HG03066 (cell line): ENCODE results near the gene AHDC1.

Experiments used
- ATAC-seq: cut with Tn5 transposase; IDR thresholded peaks from one replicate; pipeline ENCODE4 v1.9.1; 2021; ENCODE audit warnings: low read depth; ENCODE audit not compliant: unreplicated experiment

AHDC1 gene

DNA sequence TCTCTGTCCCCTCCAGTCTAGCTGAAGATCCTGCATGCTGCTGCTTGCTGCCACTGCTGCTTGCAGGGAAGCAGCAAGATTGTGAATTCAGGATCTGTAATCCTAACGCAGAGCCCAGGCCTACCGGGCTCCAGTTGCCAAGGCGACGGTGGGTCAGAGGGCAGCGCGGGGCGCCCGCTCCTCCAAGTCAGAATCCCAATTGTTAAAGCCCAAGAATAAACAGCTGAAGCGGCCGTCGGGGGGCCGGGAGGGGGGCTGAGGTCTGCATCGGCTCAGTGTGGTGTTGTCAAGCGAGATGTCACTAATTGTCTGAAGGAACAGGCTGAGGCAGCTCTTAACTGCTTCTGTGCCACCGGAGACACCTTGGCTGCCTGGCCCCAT, 36.8 kb downstream of the AHDC1 start:
- no peak for ATAC-seq

DNA sequence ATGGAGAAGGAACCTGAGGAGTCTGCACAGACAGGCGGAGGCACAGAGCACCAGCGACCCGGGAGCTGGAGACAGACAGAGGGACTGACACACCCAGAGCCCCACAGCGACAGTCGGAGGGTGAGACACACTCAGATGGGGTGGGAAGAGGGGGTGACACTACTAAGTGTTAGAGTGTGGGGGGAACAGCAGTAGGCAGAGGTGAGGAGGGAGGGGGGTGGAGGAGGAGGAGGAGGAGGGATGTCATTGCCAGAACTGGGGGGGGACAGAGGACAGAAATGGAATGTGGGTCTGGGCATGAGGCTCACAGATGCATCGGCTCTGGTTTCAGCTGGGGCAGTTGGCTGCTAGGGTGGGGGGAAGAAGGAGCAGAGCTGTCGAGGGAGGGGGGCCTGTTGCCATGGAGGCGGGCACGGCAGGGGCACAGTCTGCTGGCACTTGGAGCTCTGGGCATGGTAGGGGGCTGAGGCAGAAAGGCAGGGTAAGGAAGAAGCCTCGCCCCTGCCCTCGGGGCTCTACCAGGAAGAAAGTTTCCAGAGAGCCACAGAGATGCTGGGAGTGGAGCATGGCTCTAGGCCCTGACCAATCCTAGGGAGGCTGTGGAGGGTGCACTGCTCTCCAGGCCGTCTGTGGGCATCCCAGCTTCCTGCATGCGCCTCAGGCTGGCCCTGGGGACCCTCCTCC, 37.3 kb downstream of the AHDC1 start:
- ATAC-seq, result no peak

DNA sequence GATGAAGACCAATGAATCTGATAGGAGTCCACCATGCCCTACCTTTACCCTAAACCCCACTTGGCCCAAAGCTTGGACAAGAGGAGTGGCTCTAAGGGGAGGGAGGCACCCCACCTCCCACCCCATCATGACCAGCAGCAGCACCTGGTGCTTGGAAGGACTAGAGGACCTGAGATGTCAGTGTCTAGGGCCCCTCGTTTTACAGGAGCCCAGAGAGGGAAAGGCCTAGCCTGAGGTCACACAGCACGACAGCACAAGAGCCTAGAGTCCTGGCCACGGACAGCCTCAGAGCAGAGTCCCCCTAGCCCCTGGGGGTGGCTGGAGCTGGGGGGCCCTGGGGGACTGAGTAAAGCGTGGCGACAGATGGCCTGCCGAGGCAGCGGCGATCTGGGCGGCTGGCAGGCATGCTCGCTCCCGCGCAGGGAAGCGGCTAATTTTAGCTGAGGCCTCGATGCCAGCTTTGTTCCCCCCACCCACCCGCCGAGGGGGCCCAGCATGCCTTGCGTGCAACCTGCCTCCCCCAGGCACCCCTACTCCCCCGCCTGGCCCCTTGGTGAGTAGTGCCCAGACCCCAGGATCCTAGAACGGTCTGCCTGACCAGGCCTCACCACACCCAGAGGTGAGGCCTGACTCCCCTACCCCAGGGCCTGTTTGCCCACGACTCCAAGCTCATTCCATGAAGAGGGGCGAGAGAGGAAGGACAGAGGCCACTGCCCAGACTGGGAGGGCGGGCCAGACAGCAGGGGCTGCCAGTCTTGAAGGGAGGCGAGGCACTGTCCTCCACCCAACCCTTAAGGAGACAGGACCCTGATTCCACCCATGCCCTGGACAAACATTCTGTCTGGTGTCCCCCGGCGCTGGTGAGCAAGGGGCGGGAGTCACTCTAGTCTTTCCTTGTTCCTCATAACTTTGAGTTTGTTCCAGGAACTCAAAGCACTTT, 39.0 kb downstream of the AHDC1 start:
- ATAC-seq, result no peak

DNA sequence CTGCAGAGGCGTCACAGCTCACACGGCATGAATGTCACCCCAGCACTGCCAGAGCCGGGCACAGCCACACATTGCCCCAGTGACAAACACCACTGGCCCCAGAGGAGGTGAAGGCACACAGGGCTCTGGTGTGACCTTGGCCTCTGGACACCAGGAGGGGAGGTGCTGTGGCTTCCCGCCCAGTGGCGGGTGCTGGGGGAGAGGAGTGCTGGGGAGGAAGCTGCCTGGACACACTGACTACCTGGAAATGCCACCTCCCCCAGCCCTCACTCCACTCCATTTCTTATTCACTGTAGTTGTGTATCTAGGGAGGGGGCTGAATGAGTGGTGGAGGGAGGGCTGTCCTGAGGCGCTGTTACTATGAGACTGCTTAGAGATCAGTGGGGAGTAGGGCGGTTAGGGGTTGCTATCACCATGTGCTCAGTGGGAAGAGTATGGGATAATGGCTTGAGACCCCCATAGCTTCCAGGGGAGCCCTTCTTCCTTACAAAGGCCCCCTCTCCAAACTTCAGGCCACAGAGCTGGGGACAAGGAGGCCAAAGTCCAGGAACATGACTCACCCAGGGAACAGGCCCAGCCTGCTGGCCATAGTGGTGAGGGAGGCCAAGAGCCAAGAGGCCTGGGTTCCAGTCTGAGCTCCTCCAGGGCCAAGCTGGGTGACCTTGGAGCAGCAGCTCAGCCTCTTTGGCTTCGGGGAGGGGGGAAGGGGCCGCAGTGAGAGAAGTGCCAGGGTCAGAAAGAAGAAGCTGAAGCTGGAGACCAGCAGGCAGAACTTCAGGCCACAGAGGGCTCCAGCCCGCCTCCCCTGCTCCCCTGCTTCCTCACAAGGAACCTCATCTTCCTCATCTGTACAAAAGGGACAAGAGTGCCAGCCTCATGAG, 40.1 kb downstream of the AHDC1 start:
- no peak for ATAC-seq

DNA sequence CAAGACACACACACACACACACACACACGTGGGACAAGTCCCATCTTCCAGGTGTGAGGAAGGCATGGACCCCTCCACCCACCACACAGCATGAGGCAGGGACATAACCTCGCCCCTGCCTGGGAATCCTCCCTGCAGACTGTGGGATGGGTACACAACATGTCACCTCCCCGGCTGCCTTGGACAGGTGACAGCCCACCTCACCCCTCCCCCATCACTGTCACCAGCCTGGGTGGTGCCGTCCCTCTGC, 40.7 kb downstream of the AHDC1 start:
- ATAC-seq, result no peak

DNA sequence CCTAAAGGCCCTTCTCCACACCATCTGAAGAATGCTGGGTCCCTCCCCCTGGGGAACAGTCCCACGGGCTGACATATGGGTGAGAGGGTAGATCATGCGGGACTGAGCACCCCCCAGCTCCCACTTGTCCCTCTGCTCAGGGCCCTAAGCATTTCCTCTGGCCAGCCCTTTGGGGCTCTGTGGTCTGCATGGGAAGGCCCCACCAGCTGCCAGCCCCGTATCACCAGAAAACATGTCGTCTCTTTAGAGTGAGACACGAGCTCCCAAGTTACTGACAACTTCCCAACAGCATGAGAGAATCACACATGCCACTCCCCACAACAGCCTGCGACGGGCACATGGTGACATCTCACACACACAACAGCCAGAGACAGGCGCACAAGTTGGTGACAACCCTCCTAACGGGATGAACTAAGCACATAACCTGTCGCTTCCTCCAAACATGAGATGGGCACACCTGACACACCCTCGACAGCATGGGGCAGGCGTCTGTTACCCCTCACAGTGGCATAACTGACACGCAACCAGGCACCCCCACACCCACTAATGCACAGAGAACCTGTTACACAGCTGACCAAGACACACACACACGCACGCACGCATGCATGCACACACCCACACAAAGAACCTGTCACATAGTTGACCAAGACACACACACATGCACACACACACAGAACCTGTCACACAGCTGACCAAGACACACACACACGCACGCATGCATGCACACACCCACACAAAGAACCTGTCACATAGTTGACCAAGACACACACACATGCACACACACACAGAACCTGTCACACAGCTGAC, 41.2 kb downstream of the AHDC1 start:
- no peak for ATAC-seq

DNA sequence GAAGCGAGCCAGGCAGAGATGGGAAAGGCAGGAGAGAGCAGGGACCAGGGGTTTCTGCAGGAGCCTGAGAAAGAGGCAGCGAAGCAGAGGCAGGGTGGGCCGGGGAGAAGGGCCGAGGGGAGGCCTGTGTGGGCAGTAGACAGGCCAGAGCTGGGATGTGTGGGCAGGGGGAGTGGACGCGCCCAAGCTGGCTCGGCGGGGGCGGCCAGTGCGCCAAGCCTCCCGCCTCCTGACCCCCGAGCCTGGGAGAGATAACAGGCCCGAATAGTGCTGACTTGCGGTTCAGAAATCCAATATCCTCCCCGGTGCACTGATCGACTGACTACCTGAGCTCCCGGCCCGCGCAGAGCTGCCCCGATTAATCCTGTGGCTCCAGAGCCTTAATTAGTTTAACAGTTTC, 41.9 kb downstream of the AHDC1 start:
- ATAC-seq, result no peak

DNA sequence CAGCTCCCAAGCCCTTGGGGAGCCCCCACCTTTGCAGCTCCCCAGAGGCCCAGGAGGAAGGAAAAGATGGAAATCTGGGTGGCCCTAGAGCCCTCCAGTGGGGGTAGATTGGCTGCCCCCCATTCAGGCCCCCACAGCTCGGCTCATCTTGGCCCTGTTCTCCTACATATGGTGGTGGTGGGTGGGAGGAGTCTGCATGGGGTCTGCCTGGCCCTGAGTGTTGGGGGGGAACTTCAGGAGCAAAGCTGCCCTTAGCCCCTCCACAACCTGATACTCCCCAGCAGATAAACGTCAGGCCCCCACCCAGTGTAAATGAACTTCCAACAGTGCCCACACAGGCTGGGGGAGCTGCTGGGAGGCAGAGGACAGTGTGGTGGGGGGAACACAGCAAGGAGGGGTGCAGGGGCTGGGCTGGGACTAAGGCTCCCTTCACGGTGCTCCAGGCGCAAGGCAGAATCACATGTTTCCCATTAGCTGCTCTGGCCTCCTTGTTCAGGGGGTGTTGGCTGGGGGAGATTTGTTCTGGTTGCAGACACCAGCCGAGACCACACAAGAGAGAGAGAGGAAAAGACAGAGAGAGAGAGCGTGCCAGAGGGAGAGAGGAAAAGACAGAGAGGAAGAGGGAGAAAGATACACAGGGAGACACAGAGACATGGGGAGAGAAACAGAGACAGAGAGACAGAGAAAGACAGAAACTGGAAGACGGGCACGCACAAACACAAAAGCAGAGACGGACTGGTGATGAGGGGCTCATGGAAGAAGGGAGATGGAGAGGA, 42.6 kb downstream of the AHDC1 start:
- ATAC-seq, result no peak

DNA sequence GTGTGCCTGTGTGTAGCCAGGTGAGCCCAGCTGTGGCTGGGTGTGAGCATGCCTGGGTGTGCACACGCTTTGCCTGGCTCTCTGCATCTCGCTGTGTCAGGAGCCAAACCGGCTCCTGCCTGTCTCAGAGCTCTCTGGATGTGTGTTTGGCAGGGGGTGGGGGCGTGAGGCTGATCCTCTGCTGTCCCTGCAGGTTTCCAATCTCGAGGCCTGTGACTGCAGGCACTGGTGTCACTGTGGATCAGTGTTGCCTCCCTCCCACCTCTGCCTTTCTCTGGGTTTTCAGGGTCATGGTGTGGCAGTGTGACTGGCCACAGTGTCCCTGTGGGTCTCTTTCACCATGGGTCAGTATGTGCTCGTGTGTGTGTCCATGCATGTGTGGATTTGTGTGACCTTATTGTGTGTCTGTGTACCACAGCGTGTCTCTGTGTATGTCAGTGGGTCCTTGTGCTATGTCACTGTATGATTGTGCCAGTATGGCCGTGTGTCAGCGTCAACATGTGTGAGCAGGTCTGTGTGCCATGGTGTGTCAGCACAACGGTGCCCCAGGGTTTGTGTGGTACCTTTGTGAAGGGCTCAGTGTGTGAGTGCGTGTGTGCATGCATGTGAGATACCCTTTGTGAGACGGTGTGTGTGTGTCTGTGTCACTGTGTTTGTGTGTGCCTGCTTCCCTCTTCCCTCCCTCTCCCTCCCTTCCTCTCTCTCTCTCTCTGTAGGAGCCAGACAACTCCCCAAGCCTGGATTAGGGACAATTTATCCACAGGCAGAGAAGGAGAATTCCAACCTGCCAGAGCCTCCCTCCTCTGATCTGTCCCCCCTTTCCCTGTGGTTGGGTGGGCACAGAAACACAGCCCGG, 43.4 kb downstream of the AHDC1 start:
- no peak for ATAC-seq

DNA sequence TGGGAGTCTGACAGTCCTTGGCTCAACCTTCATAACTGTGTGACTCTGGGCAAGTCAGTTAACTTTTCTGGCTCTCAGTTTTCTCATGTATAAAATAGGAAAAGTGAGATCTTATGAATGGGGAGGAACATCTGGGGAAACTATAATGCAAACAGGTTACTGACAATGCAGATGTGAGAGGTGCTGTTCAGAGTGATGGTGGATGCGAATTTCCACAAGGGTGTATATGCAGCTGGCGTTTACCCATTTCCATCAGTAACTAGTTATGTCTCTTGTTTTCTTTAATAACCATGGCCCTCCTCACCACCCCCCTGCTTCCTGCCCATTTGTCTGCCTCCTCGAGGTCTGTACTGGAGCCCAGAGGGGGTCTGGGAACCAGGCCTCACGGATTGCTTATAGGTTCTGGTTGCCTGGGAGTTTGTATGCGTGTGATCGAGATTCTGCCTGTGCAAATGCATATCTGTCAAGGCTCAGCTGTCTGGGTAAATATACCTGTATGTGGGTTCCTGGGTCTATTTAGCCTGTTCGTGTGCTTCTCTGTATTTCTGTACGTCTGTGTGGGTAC, 44.4 kb downstream of the AHDC1 start:
- no peak for ATAC-seq

DNA sequence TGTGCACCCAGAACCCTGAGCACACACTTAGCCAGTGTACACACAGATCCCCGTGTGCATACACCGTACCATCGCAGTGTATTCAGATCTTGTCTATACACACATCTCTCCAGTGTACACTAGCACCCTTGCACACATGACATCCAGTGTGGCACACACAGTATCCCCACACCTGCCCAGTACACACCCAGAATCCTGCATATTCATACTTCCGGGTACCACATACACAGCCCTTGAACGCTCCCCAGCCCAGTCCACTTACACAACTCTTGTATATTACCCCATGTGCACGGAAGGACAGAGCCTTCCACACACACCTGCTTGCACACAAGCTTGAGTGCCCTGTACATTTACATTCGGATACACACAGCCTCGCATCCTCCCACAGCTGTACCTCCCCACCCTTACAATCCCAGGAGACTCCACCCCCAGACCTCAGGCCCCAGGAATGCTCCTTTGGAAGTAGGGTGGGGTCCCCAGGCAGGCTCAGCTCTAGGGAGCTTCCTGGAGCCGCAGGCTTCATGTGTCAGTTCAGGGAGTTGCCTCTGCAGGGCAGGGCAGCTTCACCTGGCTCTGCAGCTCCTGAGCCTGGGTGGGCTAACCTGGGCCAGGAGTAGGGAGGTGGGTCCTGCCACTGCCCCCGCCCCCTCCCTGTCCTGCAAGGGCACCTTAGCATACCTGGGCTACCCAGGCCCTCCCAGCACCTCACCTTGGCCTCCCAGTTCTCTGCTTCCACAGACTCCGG, 46.2 kb downstream of the AHDC1 start:
- no peak for ATAC-seq

DNA sequence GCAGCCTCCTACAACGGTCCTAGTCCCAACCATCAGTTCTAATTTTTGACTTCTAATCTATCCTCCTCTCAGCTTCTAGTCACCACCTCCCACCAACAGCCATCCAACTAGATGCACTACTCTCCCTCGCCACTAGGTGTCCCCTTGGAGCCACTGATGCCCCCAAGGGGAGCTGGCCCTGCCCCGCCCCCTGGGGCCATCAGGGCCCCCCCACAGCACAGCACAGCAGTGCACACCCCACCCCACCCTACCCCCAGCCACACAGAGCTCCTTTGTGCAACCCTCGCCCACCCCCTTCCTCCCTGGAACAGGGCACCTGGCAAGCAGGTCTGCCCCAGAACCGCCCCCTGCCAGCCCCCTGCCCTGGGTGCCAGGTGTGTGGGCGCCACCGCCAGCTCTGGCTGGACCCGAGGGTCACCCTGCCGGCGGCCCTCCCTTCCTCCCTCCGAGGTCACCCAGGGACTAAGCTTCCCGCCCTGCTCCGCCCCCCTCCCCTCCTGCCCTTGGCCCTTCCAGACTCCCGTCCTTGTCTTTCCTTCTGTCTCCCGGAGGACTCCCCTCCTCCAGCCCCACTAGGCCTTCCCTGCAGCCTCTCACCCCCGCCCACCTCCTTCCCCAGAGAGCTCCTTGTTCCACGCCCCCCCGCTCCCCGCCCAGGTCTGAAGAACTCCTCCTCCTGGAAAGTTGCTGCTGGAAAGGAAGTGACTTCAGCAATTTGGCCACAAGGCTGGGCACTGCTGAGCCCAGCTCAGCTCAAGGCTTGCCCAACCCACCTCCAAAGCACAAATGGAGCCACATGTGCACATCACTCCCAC, 47.0 kb downstream of the AHDC1 start:
- ATAC-seq, result no peak

DNA sequence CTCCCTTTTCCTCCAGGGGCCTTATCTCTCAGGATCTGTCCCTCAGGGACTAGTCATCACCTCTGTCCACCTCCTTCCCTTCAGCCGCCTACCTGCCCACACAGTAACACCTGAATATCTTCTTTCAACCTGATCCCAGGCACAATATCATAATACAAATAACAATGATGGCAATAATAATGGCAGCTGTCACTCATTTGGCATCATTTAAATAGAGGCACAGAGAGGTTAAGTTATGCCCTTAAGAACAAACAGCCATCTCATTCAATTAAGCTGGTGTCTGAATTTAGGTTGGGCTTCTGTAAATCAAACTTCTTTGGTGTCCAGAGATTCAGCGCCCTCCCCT, 47.5 kb downstream of the AHDC1 start:
- ATAC-seq, result no peak

DNA sequence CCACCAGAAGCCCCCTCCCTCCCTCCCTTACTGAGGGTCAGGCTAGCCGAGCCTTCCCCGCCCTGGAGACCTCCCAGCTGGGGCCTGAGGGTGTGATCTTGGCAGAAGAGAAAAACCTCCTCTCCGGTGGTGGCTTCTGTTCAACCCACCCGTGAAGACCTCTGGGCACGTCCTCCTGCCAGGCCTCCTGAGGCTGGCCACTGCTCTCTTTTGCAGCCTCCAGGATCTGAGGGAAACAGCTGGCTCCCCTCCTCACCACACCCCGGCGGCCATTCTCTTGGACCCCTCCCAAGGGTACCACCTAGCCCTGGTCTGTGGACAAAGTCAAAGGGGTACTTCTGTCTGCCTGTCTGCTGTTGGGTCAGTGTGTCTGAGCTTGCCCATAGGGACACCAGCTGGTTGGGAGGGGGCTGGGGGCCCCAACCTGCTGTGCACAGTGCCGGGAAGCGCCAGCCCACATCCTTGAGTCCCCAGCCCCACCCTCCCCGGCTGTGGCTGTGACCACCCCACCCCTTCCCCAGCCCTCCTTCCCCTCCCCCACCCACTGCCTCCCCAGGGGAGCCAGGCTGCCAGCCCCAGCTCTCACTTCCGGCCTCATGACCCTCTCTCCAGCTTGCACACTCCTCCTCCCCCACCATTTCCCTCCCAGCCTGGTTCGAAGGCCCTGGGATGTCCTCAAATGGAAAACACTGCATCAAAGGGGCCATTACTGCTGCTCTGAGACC, 48.1 kb downstream of the AHDC1 start:
- no peak for ATAC-seq

DNA sequence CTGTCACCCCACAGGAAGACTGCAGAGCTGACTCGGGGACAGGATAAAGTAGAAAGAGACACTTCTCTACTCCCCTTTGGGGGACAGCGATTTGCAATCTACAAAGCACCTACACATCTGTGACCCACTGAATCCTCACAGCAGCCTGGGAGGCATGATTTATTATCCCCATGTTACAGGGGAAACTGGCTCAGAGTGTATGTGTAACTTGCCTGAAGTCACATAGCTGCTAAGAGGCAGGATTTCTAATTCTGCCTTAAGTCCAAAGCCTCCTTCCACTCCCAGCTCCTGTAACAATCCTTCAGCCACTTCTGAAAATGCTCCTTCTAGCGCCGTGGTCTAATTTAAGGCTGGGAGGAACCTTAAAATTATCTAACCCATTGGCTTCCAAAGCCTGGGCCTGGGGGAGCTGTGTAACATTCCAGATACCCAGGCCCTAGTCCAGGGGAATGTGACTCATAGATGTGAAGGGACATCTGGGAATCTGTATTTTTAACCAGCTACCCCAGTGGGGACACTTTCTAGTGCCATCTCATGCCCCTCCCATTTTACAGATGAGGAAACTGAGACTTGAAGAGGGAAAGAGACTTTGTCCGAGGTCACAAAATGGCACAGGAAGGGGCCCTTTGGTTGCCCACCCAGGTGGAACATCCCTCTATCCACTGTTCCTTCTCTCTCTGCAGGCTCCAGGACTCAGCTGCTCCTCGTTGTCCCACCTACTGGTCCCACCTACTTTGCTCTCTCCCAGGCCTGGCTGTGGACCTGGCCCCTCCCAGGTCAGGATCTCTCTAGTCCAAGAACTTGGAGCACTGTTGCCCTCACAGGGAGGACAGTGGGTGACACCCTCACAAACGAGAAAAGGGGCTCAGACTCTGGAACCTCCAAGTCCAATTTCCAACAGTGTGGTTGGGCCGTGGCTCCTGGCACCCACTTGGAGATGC, 48.9 kb downstream of the AHDC1 start:
- no peak for ATAC-seq
